ENCODE results near the gene SHROOM4.

Gene SHROOM4, protein sequence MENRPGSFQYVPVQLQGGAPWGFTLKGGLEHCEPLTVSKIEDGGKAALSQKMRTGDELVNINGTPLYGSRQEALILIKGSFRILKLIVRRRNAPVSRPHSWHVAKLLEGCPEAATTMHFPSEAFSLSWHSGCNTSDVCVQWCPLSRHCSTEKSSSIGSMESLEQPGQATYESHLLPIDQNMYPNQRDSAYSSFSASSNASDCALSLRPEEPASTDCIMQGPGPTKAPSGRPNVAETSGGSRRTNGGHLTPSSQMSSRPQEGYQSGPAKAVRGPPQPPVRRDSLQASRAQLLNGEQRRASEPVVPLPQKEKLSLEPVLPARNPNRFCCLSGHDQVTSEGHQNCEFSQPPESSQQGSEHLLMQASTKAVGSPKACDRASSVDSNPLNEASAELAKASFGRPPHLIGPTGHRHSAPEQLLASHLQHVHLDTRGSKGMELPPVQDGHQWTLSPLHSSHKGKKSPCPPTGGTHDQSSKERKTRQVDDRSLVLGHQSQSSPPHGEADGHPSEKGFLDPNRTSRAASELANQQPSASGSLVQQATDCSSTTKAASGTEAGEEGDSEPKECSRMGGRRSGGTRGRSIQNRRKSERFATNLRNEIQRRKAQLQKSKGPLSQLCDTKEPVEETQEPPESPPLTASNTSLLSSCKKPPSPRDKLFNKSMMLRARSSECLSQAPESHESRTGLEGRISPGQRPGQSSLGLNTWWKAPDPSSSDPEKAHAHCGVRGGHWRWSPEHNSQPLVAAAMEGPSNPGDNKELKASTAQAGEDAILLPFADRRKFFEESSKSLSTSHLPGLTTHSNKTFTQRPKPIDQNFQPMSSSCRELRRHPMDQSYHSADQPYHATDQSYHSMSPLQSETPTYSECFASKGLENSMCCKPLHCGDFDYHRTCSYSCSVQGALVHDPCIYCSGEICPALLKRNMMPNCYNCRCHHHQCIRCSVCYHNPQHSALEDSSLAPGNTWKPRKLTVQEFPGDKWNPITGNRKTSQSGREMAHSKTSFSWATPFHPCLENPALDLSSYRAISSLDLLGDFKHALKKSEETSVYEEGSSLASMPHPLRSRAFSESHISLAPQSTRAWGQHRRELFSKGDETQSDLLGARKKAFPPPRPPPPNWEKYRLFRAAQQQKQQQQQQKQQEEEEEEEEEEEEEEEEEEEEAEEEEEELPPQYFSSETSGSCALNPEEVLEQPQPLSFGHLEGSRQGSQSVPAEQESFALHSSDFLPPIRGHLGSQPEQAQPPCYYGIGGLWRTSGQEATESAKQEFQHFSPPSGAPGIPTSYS (N-terminal part only)

DNA sequence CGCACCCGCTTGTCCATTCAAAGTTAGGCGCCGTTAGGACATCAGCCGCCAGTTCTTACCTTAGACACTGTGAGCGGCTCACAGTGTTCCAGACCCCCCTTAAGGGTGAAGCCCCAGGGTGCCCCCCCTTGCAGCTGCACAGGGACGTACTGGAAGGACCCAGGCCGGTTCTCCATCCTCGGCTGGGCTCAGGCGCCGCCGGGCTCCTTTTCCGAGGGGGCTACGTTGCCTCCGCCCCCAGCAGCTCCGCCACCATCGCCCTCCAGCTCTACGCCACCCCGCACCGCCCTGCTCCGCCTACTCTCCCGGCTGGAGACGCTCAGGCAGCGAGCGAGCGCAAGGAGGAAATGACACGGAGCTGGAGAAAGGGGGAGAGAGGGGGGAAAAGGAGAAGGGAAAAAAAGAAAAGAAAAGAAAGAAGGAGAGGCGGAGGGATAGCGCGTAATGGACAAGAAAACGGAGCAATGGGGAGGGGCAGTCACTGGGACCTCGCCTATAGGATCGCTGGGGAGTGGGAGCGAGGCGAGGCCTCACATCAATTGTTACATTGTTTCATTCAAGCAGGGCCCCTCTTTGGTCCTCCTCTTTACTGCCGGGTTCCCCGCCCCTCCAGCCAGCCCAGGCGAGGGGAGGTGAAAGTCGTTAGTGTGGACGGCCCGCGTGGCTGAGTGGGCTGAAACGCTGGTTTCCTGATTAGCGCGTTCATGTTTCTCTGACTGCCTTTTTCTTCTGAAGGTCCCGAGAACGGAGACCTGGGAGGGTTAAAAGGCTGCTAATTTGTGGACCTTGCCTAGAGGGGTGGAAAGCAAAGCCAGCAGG, at the start of gene SHROOM4:
SHROOM4 (minus strand) TSS at position 352 of the 819 bp plus-strand sequence; CDS start at position 176, 176 bp downstream.
- no peak for DNase-seq (ENCODE audit: low spot score)

DNA sequence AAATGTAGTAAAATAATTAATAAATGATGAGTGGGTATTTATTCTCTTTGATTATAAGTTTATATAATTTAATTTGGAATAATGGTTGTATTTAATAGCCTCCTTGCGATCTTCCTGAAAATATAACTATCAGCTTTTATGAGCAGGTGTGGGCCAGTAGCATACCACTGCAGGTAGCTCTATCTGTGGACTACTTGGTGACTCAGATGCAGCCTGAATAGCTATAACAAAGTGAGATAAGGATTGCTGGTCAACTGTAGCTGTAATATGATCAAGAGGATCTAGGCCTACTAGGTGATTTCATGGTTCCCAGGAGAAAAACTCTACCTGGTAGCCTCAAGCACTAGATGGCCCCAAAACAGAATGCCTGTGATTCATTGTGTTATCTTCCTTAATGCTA, 49.5 kb upstream of the SHROOM4 start:
- no peak for DNase-seq (ENCODE audit: low spot score)

DNA sequence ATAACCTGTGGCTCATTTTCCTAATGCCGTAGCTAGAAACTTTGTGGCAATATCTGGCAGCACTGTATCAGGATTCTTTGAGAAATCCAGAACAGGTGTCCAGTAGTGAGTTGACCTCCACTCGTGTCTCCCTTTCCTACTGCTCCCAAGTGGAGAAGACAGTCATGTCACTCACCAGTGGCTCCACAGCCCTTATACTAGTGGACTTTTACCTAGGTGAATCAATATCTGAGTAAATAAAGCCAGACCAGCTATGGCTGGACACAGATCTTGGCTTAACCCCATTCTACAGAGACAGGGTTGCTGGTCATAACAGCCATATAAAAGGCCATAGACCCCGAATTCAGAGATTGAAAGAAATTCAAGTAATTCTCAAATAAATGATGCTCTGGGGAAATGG, 46.5 kb upstream of the SHROOM4 start:
- no peak for DNase-seq (ENCODE audit: low spot score)

DNA sequence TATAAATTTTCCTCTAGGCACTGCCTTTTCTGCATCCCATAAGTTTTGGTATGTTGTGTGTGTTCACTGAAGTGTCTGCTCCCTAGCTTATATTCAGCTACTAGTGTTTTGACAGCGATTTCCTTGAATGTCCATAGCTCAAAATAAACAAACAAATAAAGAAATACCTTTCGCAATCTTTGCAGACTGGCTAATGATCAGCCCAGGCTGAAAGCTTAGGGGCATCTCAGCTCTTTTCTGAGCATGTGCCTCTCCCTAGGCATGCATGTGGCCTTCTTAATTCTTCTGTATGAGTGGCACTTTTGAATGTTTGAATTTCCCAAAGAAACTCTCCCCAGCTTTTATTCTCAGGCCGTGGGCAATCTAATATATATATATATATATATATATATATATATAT, 44.6 kb upstream of the SHROOM4 start:
- DNase-seq (ENCODE audit: low spot score), result no peak

DNA sequence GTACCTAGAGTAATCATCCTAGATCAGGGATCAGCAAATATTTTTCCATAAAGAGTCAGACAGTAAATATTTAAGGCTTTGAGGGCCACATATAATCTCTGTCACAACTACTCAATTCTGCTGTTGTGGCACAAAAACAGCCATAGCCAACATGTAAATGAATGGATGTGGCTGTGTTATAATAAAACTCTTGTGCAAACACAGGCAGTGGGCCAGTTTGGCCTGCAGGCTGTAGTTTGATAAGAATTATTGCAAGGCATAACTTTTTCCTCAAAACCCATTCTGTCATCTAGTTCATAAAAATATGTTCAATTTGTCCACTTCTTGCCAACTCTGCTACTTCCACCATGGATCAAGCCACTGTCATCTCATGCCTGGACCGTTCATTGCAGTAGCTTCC, 39.4 kb upstream of the SHROOM4 start:
- no peak for DNase-seq (ENCODE audit: low spot score)

DNA sequence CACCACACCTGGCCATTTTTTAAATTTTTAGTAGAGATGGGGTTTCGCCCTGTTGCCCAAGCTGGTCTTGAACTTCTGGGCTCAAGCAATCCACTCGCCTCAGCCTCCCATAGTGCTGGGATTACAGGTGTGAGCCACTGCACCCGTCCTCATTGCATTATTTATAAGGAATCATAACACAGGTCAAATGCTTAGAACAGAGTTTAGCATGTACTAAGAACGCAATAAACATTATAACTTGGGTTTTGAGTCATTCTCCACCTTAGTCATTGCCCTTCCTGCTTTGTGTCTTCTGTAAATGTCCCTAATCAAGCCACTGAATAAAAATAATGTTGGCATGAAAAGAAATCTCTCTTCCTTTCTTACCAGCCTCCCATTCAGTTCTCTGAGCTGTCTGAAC, 38.5 kb upstream of the SHROOM4 start:
- no peak for DNase-seq (ENCODE audit: low spot score)

DNA sequence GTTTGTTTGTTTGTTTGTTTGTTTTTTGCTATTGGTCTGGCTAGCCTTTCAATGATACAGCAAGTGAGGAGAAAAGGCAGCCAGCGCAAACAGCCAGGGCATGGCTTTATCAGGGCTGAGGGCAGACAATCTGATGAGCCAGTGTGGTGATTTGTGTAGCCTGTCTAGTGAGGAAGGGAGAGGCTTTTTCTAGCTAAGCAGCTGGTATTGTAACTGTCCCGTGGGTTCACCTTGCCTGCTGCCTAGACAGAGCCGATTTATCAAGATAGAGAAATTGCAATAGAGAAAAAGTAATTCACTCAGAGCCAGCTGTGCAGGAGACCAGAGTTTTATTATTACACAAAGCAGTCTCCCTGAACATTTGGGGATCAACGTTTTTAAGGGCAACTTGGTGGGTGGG, 28.2 kb upstream of the SHROOM4 start:
- no peak for DNase-seq (ENCODE audit: low spot score)

DNA sequence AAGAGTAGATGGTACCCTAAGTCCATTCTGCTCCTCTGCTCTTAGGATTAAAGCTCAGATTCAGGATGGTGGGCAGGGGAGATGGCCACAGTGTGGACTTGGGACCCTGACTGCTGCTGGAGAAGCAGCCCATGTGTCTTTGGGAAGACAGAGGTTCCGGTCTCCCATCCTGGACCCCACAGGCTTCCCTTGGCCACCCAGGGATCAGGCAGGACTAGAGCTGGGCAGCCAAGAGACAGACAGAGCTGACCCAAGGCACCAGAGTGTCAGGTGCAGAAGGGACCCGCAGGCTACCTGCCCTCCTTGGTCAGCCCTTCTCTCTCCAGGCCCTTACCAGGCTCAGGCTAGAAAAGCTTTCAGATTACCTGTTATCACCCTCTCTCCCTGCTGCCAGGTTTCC, 25.7 kb upstream of the SHROOM4 start:
- DNase-seq (ENCODE audit: low spot score), result no peak

DNA sequence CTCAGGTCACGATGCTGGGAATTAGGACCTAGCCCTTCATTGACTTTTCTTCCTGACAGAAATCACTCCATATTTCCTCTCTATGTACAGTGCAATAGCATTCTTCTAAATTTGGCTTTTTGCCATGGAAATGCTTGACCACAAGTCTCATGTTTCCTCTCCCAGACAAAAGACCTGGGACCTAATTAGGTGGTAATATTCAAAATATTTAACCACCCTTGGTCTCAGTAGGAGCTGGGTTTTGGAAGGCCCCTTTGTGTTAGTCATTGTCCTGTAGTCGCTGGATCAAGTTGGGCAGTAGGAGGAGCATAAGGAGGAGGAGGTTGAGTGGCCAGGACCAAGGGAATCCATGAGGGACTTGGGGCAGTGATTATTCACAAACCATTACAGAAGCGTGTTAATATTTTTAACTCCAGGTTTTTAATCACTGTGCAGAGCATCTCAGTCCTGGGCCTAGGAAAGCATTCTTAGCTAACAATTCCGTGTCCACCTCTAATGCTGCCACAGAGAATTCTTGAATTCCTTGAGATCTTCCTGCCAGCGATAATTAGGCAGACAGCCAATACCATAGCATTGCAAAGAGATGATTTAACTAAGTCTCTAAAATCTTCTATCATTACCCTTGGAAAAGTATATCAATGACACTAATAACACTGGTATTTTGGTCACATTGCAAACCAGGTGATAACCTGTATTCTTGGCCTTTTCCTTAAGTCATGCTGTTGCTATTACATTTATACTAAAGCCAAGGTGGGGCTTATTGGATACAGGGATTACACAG, 25.0 kb upstream of the SHROOM4 start:
- DNase-seq (ENCODE audit: low spot score), result no peak

DNA sequence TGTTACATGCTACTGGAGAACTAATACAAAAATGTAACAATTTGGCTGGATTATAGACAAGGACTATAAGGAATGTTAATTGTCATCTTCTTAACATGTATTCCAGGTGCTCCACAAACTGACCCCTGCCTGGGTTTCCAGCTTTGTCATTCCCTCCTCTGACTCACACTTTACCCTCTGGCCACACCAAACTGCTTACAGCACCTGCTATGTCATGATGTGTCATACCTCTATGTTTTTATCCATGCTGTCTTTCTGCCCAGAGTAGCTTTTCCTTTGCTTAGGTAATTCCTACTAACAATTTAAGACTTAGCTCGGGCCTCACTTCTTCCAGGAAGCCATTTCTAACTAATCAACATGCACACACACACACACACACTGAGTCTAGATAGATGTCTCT, 14.0 kb upstream of the SHROOM4 start:
- no peak for DNase-seq (ENCODE audit: low spot score)

DNA sequence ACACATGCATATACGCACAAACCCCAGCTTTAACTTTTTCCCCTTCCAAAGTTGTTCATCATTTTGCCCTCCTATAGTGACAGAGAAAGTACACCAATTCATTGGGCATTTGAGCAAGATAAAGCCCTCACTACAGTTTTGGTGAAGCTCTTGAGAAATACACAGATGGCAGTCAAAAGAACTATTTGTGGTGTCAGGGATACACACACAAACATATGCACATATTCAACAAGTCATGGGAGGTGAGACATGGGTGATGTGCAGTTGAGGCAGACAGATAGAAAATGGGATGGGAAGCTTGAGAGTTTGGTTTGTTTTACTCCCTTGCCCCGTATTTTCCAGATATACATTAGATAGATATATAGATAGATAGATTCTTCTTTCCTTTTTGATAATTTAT, 11.8 kb upstream of the SHROOM4 start:
- DNase-seq (ENCODE audit: low spot score), result no peak

DNA sequence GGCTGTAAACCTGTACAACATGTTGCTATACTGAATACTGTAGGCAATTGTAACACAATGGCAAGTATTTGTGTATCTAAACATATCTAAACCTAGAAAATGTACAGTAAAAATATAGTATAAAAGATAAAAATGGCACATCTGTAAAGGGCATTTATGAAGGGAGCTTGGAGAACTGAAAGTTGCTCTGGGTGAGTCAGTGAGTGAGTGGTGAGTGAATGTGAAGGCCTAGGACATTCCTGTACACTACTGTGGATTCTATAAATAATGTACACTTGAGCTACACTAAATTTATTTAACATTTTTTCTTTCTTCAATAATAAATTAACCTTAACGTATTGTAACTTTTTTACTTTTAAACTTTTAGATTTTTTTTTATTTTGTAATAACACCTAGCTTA, 5.0 kb upstream of the SHROOM4 start:
- no peak for DNase-seq (ENCODE audit: low spot score)

DNA sequence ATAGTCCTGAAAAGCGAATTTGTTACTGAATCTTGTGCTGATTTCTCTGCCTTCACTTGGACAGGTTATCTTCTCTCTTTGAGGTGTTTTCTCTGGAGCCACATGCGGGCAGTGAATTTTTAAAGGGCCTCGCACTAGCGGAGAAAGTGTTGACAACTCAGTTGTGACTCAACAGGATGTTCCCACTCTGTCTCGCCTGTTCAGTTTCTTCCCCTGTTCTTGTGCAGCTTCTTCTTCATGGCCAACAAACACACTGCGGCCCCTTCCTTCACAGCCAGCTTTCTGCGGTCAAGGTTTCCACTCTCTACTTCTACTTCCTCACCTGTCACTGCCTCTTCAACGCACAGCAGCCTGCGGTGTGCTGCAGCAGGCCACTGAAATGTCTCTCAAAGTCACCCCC, 1.1 kb upstream of the SHROOM4 start:
- no peak for DNase-seq (ENCODE audit: low spot score)

DNA sequence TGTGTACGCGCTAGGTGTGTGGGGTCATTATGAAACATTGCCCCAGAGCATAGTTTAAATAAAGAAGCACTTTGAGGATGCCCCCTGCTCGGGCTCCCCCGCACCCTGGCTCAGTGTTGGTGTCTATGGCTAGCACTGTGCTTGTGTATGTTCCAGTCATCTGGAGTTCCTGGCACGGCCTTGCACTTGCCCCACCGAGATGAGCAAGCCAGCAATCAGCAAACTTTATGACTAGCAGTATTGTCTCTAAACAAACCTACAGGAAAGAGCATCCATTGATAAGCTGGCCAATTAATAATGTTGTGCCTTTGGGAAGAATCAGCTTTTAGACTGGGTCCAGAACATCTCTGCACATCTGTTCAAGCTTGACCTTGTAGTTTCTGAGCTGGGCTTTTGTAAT, 707 bp upstream of the SHROOM4 start:
- no peak for DNase-seq (ENCODE audit: low spot score)

DNA sequence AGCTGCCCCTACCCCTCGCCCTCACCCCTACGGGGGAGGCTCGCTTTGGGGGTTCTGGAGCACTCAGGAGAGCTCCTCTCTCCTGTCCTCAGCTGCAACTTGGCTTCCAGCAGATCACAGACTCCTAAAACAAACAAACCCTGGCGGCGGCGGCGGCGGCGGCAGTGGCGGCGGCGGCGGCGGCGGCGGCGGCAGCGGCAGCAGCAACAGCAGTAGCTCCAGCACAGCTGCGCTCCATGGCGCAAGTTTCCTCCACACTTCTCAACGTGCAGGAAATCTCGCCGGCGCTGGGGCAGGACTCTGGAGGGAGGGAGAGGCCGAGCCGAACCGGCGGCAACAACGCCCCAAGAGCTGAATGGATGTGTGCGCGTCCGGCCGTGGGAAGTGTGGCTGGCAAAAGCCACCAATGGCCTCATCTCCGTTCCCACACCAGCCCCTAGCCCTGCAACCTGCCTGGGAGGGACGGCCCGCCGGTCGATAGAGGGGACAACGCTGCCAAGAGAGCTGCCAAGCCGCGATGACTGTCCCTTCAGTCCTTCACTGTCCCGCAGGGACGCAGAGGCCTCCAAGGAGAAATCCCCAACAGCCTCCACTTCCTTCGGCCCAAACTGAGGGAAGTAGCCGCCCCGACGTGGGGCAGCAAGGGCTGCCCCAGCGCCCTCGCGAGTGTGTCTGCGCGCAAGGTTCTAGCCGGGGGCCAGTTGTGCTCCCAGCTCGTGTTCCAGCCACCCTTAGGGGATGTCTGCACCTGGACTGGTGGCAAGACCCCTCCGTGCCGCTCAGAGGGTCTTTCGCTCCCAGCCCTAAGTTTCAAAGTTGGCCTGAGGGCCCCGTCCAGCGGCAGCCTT, 775 bp downstream of the SHROOM4 start:
- DNase-seq (ENCODE audit: low spot score), result no peak

DNA sequence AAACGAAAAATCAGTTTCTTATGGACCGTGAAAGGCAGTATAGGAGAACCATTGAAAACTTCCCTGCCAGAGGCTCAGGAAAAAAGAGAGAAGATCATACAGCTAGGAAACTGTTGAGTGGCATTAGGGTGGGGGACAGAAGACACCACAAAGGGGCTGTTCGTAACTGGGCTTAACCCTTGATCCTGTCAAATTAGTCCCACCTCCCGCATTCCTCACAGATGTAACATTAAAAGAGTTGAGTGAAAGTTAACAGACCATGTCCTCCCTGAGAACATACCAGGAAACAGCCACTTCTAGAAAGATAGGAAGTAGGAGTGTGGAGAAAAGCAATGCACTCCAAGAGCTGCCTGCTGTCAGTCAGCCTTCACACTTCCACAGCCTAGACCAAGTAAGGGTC, 8.7 kb downstream of the SHROOM4 start:
- DNase-seq (ENCODE audit: low spot score), result no peak

DNA sequence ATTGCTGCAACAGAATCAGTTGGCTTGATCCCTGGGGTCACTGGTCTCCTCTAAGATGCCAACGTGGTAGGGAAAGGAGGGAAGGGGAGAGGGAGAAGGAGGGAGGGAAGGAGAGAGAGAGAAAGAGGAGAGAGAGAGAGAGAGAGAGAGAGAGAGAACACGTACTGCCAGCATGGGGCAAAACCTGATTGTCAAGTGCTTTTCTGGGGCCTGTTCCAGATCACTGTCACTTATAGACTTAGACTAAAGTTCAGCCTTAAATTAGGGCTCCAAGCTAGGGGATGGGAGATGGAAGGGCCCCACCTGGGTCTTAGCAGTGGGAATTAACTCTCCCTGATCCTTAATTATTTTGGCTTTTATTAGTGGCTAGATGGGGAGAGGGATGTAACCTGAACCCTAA, 12.9 kb downstream of the SHROOM4 start:
- DNase-seq (ENCODE audit: low spot score), result no peak

DNA sequence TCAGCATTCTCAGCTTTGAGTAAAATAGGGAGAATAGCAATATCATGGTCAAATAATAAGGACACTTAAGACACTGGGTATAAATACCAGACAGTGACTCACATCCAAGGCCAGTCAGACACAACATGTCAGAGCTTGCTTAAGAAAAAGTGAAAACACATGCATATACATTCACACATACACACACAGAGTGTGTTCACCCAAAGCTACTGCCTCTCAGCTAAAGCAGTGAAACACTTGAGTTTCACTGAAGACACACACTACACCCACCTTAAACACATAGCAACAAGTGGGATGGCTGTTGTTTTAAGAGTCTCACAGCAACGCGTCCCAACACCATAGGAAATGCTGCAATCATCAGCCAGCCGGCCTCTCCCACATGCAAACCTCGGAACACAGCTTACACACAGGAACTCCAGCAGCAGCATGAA, 14.4 kb downstream of the SHROOM4 start:
- no peak for DNase-seq (ENCODE audit: low spot score)

DNA sequence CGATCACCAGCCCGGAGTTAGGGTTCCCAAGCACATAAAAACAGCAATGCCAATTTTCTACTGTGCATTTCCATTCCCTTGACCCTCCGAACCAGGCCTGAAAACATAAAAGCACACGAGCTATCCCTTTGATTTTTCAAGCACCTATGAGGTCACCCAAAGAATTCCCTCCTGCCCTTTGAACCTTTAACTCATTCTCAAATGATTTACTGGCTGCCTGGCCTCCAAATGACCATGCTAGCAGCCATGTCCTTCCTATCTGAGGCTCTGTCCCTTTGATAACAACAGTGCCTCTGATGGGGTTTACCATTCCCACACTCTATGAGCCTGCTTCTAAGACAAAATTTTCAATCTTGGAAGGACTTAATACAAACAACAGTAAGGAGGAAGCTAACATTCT, 15.2 kb downstream of the SHROOM4 start:
- DNase-seq (ENCODE audit: low spot score), result no peak

DNA sequence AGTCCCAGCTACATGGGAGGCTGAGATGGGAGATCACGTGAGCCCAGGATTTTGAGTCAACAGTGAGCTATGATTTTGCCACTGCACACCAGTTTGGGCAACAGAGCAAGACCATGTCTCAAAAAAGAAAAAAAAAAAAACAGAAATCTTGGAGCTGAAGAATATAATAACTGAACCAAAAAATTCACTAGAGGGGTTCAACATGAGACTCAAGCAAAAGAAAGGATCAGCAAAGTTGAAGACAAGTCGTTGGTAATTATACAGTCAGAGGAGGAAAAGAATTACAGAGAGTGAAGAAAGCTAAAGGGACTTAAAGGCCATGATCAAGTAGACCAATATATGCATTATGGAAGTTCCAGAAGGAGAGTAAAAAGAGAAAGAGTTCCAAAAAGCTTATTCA, 26.9 kb downstream of the SHROOM4 start:
- no peak for DNase-seq (ENCODE audit: low spot score)

Measured in CD4-positive, alpha-beta T cell treated with Interleukin-2 at 100 ng/mL for 4 hours (primary cell).